Activated CD4-positive, alpha-beta memory T cell treated with anti-CD3 and anti-CD28 coated beads, Interleukin-2, amount 10 ng/mL, durations not matched to agents 7 days and 5 days (primary cell): ENCODE data around the gene SHOX. TPM values are rescaled to one million over a fixed set of nuclear protein-coding genes. Genes with fewer than 3 reads are reported as not detected.

Source experiments
- CTCF ChIA-PET: fragments of 350-600 bp; sonication (Branson Sonifier 250); formaldehyde crosslinking; loops from one replicate; lab custom pipeline; 2021; ENCODE audit warnings: antibody characterized with exemption, inconsistent platforms; lab: Charles Lee
- POLR2A ChIA-PET: fragments of 350-600 bp; sonication (Branson Sonifier 250); formaldehyde crosslinking; loops from one replicate; lab custom pipeline; 2021; ENCODE audit warnings: antibody characterized with exemption; lab: Charles Lee
- DNase-seq: peaks from one replicate; pipeline ENCODE4 v3.0.0-alpha.2; 2020
- H3K27ac Mint-ChIP-seq: one replicate; pipeline ENCODE4 v1.8.0; 2021; ENCODE audit warnings: mild to moderate bottlenecking, mixed read lengths
- H3K27me3 Mint-ChIP-seq: one replicate; pipeline ENCODE4 v1.8.0; 2021; ENCODE audit warnings: mixed read lengths
- H3K36me3 Mint-ChIP-seq: one replicate; pipeline ENCODE4 v1.8.0; 2021; ENCODE audit warnings: low read depth, mixed read lengths
- H3K4me1 Mint-ChIP-seq: one replicate; pipeline ENCODE4 v1.8.0; 2021; ENCODE audit warnings: mixed read lengths
- H3K4me3 Mint-ChIP-seq: one replicate; pipeline ENCODE4 v1.8.0; 2021; ENCODE audit warnings: mild to moderate bottlenecking, mixed read lengths
- H3K9me3 Mint-ChIP-seq: one replicate; pipeline ENCODE4 v1.8.0; 2021; ENCODE audit warnings: mixed read lengths
- total RNA-seq, 2 experiments: library from RNA; stranded (reverse); gene quantifications; one replicate each; pipeline ENCODE4 v1.2.3, GENCODE V29; 2021

The SHOX gene
- total RNA-seq, 2 experiments from 2014 or later, result not detected

DNA sequence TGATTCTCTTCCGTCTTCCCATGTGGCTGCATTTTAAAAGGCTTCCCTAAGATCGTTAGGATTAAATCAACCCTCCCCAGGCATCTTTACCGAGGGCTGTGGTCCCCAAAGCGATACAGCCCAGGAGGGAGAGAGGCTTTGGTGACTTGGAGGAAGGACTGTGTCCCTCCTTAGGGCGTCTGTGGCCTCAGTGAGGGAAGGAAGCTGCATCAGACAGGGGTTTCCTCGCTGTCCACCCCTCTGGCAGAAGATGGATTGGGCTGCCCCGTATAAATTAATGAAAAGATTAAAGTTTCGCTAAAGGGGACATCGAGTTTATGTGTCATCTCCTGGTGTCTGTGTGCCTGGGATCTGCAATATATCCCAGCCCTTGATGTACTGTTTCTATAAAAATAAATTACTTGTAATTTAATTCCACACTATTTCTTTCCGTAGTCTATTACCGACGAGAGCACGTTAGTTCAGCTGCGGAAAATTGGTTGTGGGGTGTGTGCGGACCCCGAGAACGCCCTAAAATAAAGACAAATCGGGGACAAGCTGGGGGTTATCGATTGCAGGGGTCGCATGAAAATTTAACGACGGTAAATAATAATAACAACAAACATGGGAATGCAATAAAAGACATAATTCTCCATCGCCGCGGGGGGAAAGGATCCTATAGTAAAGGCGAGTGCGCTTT is 6.5 kb downstream of the SHOX start:
- no peaks in the 10 kb centered on the region for H3K9me3 Mint-ChIP-seq
- DNase-seq, result no peak
- no peak overlapping the region for H3K27ac Mint-ChIP-seq
- POLR2A ChIA-PET, result no interaction called here
- CTCF ChIA-PET, result no interaction called here
- H3K4me1 Mint-ChIP-seq, result no peaks in the 10 kb centered on the region
- peaks cover 50% of the 10 kb centered on the region for H3K27me3 Mint-ChIP-seq
- no peaks in the 10 kb centered on the region for H3K36me3 Mint-ChIP-seq
- H3K4me3 Mint-ChIP-seq, result no peak overlapping the region

GRCh38 chrX:637660-638481 is 7.3 kb downstream of the SHOX start:
- peaks cover 45% of the 10 kb centered on the region for H3K27me3 Mint-ChIP-seq
- no peak overlapping the region for H3K27ac Mint-ChIP-seq
- no peaks in the 10 kb centered on the region for H3K4me1 Mint-ChIP-seq
- no peaks in the 10 kb centered on the region for H3K36me3 Mint-ChIP-seq
- POLR2A ChIA-PET, result no interaction called here
- H3K9me3 Mint-ChIP-seq, result no peaks in the 10 kb centered on the region
- CTCF ChIA-PET, result no interaction called here
- DNase-seq, result no peak
- no peak overlapping the region for H3K4me3 Mint-ChIP-seq

DNA sequence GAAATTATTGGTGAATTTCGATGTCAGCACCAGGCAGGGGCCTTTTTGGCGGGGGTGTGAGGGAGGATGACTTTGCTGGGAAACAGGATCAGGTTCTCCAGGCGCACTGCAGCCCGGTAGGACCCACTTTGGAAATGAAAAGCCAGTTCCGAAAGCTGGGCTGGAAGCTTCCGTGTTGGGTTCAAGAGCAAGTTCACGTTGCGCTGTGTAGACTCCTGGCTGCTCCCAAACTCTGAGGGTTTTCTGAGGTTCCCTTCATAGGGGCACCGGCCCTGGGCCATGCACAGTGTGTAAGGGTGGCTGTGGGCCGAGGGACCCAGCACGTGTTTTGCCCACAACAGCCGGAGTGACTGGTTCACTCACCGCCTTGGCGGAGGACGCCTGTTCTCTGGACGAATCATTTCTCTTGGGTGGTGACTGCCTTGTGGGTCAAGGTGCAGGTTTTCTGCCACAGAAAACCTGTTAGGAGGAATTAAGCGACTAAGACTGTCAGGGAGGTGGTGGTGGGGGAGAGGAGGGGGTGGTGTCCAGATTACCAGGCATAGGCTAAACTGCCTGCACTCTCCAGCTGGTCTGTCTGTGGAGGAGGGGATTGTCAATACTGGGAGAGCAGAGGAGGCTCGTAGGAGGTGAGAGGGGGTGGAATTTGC is 8.0 kb downstream of the SHOX start:
- H3K4me1 Mint-ChIP-seq, result no peaks in the 10 kb centered on the region
- H3K27me3 Mint-ChIP-seq, result peaks cover 40% of the 10 kb centered on the region
- no peak overlapping the region for H3K4me3 Mint-ChIP-seq
- no peaks in the 10 kb centered on the region for H3K36me3 Mint-ChIP-seq
- DNase-seq, result peak; percentile 6
- no peak overlapping the region for H3K27ac Mint-ChIP-seq
- ChIA-PET POLR2A (no interaction called here), CTCF (no interaction called here)
- no peaks in the 10 kb centered on the region for H3K9me3 Mint-ChIP-seq

- Mint-ChIP-seq H3K36me3 (no peaks in the 10 kb centered on the region), H3K27me3 (peaks cover 38% of the 10 kb centered on the region), H3K4me3 (no peak overlapping the region), H3K27ac (no peak overlapping the region), H3K9me3 (no peaks in the 10 kb centered on the region), H3K4me1 (no peaks in the 10 kb centered on the region)
- CTCF ChIA-PET, result no interaction called here
- no peak for DNase-seq
- POLR2A ChIA-PET, result no interaction called here
These were observed 8.6 kb downstream of the SHOX start for GRCh38 chrX:639151-639550.

DNA sequence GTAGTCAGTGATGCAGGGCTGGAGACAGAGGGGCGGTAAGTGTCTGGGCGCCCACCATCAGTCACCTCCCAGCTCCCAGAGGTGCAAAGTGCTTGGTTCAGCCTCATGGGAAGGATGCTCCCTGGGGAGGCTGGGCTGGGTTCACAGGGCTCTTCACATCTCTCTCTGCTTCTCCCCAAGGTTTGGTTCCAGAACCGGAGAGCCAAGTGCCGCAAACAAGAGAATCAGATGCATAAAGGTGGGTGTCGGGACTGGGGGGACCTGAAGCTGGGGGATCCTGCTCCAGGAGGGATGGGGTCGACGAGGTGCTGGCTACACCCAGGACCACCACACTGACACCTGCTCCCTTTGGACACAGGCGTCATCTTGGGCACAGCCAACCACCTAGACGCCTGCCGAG is 10.1 kb downstream of the SHOX start:
- H3K9me3 Mint-ChIP-seq, result no peaks in the 10 kb centered on the region
- H3K27me3 Mint-ChIP-seq, result peaks cover 33% of the 10 kb centered on the region
- CTCF ChIA-PET, result no interaction called here
- H3K4me1 Mint-ChIP-seq, result no peaks in the 10 kb centered on the region
- no peaks in the 10 kb centered on the region for H3K36me3 Mint-ChIP-seq
- POLR2A ChIA-PET, result no interaction called here
- no peak overlapping the region for H3K4me3 Mint-ChIP-seq
- H3K27ac Mint-ChIP-seq, result no peak overlapping the region
- DNase-seq, result no peak

GRCh38 chrX:641671-642435 is 11.3 kb downstream of the SHOX start:
- Mint-ChIP-seq H3K36me3 (no peaks in the 10 kb centered on the region), H3K4me1 (no peaks in the 10 kb centered on the region), H3K9me3 (no peaks in the 10 kb centered on the region), H3K27me3 (peaks cover 28% of the 10 kb centered on the region), H3K4me3 (no peak overlapping the region), H3K27ac (no peak overlapping the region)
- ChIA-PET POLR2A (no interaction called here), CTCF (no interaction called here)
- no peak for DNase-seq

DNA sequence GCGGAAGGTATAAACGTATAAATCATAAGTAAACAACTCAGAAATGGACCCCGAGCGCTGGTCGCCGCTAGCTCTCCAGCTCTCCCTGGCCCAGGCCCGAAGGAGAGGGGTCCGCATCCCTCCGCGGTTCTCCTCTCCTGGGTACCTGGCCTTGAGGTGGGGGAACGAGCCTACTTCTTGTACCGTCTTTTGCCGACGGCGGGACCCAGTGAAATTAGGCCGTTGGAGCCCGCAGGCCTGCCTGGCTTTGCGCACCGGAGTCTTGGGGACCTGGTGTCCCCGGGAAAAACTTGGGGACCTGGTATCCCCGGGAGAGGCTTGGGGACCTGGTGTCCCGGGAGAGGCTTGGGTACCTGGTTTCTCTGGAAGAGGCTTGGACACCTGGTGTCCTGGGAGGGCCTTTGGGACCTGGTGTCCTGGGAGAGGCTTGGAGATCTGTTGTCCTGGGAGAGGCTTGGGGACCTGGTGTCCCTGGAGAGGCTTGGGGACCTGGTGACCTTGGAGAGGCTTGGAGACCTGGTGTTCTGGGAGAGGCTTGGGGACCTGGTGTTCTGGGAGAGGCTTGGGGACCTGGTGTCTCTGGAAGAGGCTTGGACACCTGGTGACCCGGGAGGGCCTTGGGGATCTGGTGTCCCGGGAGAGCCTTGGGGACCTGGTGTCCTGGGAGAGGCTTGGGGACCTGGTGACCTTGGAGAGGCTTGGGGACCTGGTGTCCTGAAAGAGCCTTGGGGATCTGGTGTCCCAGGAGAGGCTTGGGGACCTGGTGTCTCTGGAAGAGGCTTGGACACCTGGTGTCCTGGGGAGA is 12.0 kb downstream of the SHOX start:
- no peaks in the 10 kb centered on the region for H3K36me3 Mint-ChIP-seq
- no peak overlapping the region for H3K4me3 Mint-ChIP-seq
- no peaks in the 10 kb centered on the region for H3K4me1 Mint-ChIP-seq
- ChIA-PET CTCF (no interaction called here), POLR2A (no interaction called here)
- no peaks in the 10 kb centered on the region for H3K9me3 Mint-ChIP-seq
- no peak overlapping the region for H3K27ac Mint-ChIP-seq
- no peak for DNase-seq
- H3K27me3 Mint-ChIP-seq, result peaks cover 20% of the 10 kb centered on the region

DNA sequence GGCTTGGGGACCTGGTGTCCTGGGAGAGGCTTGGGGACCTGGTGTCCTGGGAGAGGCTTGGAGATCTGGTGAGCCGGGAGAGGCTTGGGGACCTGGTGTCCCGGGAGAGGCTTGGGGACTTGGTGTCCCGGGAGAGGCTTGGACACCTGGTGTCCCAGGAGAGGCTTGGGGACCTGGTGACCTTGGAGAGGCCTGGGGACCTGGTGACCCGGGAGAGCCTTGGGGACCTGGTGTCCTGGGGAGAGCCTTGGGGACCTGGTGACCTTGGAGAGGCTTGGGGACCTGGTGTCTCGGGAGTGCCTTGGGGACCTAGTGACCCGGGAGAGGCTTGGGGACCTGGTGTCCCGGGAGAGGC is 12.6 kb downstream of the SHOX start:
- DNase-seq, result no peak
- ChIA-PET POLR2A (no interaction called here), CTCF (no interaction called here)
- no peak overlapping the region for H3K4me3 Mint-ChIP-seq
- H3K9me3 Mint-ChIP-seq, result no peaks in the 10 kb centered on the region
- no peaks in the 10 kb centered on the region for H3K36me3 Mint-ChIP-seq
- H3K4me1 Mint-ChIP-seq, result no peaks in the 10 kb centered on the region
- peaks cover 14% of the 10 kb centered on the region for H3K27me3 Mint-ChIP-seq
- no peak overlapping the region for H3K27ac Mint-ChIP-seq

DNA sequence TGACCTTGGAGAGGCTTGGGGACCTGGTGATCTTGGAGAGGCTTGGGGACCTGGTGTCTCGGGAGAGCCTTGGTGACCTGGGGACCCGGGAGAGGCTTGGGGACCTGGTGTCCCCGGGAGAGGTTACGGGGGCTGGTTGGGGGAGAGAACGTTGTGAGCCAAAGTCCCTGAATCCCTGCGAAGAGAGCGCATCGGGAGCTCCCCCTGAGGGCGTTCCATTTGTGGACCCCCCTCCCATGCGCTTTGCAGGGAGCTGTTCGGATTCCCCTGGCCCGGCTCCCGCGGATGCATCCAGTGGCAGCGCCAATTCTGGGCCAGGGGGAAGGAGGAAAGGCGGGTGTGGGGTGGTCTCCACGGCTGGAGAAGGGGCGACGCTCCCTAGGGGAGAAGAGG is 13.3 kb downstream of the SHOX start:
- Mint-ChIP-seq H3K36me3 (no peaks in the 10 kb centered on the region), H3K27ac (no peak overlapping the region), H3K27me3 (peaks cover 8% of the 10 kb centered on the region), H3K4me1 (no peaks in the 10 kb centered on the region), H3K9me3 (no peaks in the 10 kb centered on the region), H3K4me3 (no peak overlapping the region)
- ChIA-PET CTCF (no interaction called here), POLR2A (no interaction called here)
- no peak for DNase-seq

GRCh38 chrX:644304-645281 is 14.0 kb downstream of the SHOX start:
- H3K9me3 Mint-ChIP-seq, result peaks cover 2% of the 10 kb centered on the region
- no peak for DNase-seq
- no peak overlapping the region for H3K4me3 Mint-ChIP-seq
- H3K4me1 Mint-ChIP-seq, result no peaks in the 10 kb centered on the region
- POLR2A ChIA-PET, result no interaction called here
- no peaks in the 10 kb centered on the region for H3K36me3 Mint-ChIP-seq
- CTCF ChIA-PET, result no interaction called here
- H3K27ac Mint-ChIP-seq, result no peak overlapping the region
- peaks cover 1% of the 10 kb centered on the region for H3K27me3 Mint-ChIP-seq

- Mint-ChIP-seq H3K27me3 (peaks cover 1% of the 10 kb centered on the region), H3K27ac (no peak overlapping the region), H3K4me1 (no peaks in the 10 kb centered on the region), H3K4me3 (no peak overlapping the region), H3K9me3 (peaks cover 4% of the 10 kb centered on the region), H3K36me3 (no peaks in the 10 kb centered on the region)
- CTCF ChIA-PET, result no interaction called here
- POLR2A ChIA-PET, result no interaction called here
- no peak for DNase-seq
These were observed 15.6 kb downstream of the SHOX start for GRCh38 chrX:646228-646495.

DNA sequence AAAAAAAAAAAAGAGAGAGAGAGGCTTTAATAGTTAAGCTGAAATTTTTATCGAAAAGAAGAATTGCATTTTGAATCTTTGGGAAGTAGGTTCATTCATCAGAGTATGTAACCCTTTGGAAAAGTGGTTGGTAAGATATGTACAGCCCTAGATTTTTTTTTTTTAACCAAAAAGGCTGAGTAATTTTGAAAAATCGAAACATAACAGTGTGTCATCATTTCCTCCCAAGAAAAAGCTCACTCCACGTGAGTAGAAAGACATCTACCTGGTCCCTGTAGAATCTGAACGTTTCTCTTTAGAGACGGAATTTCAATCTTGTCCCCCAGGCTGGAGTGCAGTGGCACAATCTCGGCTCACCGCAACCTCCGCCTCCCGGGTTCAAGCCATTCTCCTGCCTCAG is 16.2 kb downstream of the SHOX start:
- Mint-ChIP-seq H3K4me1 (no peaks in the 10 kb centered on the region), H3K4me3 (no peak overlapping the region), H3K9me3 (peaks cover 5% of the 10 kb centered on the region), H3K36me3 (no peaks in the 10 kb centered on the region), H3K27ac (no peak overlapping the region), H3K27me3 (peaks cover 1% of the 10 kb centered on the region)
- DNase-seq, result no peak
- ChIA-PET CTCF (no interaction called here), POLR2A (no interaction called here)
